Fibroblast of lung (primary cell): Measurements from ENCODE around the gene TEX13A.

ENCODE experiments used
- CTCF ChIP-seq, 2 donors: IDR thresholded peaks in 1 of 2; conservative IDR thresholded peaks in 1 of 2; 1 replicate in 1 of 2; 2 replicates in 1 of 2; pipeline ENCODE4 v1.5.1; 2011 to 2012; ENCODE audit warnings: low read length in 2 of 2, control low read depth in 1 of 2, inconsistent platforms in 1 of 2, low read depth in 1 of 2, mild to moderate bottlenecking in 1 of 2
- EZH2 ChIP-seq: IDR thresholded peaks from 2 replicates; pipeline ENCODE4 v1.5.1; 2012; ENCODE audit warnings: low read length, control low read depth, mild to moderate bottlenecking; ENCODE audit errors: missing control alignments

- TF ChIP-seq EZH2 (no peak), CTCF (conservative IDR thresholded peaks at IDR 0.05 in 1 of 2, IDR thresholded peaks at IDR 0.05 in 1 of 2; ENCODE audit: low read depth in 1 of 2, low read length in 2 of 2) (no peak)
These were observed 8.1 kb upstream of the TEX13A start for GRCh38 chrX:105228602-105229001.
